Head of caudate nucleus (tissue), 42 donors: ENCODE measurements around the gene TCEAL9.

Experiments used
- DNase-seq, 42 donors: peaks; one replicate each; pipeline versions ENCODE4 v3.0.0 to v3.0.0-alpha.2; 2020 to 2021; ENCODE audit warnings: mixed read lengths in 7 of 42
- intact Hi-C: fragments of 100-400 bp; cut with DNase I; formaldehyde crosslinking; loops from one replicate; pipeline ENCODE4 v1.15.0; 2022

Gene TCEAL9

DNA sequence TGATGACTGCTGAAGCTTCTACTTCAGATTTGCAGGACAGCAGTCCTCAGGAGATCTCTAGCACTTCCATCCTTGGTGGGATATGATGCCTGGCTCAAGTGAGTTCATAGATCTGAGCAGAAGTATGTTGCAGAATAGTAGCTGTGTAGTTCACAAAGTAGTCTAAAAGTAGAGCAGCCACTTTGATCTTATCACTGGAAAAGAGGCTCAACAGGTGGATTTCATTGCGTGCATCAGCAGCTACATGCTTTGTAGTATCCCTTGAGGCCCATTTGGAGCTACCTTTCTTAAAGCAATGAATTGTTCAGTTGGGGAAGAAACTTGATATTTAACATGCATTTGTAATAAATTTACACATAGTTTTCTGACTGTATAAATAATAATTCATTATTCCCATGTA lies 50.0 kb downstream of the TCEAL9 start:
- DNase-seq = no peak
- intact Hi-C loops = no loop called here

DNA sequence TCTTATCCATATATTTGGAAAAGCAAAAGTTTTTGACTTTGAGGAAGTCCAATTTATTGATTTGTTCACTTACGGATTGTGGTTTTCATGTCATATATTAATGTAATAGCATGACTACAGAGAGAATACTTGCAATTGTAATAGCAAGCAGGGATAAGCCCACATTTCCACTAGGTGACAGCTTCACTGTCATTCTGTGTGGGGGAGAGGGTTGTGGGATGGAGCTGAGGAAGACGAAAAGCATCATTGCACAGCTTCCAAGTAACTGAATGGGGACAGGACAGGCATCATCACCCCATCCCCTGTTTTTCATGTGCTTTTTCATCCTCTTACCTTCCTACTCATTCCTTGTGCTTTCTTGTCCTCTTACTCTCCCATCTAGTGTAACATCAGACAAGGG lies 51.5 kb downstream of the TCEAL9 start:
- DNase-seq = peak in 13 of 42 donors; percentile 15 to 66 (median 33)
- intact Hi-C loops = no loop called here
